Stimulated activated CD8-positive, alpha-beta memory T cell treated with anti-CD3 and anti-CD28 coated beads, Interleukin-7, amount 100 ng/mL, for 1 hour (primary cell): Measurements from ENCODE around the gene PYDC2.

Experiments used
- DNase-seq, 2 donors: peaks; one replicate each; pipeline ENCODE4 v3.0.0-alpha.2; 2020; ENCODE audit warnings: low read depth in 2 of 2

The PYDC2 gene

DNA sequence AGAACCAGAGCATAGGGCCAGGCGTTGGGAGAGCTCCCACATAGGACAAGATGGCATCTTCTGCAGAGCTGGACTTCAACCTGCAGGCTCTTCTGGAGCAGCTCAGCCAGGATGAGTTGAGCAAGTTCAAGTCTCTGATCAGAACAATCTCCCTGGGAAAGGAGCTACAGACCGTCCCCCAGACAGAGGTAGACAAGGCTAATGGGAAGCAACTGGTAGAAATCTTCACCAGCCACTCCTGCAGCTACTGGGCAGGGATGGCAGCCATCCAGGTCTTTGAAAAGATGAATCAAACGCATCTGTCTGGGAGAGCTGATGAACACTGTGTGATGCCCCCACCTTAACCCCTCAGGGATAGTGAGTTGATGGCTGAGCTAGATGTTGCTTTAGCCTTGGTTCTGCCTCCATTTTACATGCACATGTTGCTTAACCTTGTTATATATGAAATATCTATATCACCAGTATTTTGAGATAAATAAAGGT is at the start of gene PYDC2:
PYDC2 (plus strand) TSS at position 51 of the 483 bp plus-strand sequence; CDS start at position 51, 0 bp downstream.
- DNase-seq: no peak

- no peak for DNase-seq
Observed at GRCh38 chr3:191412759-191413158, 48.2 kb upstream of the PYDC2 start.

- DNase-seq: no peak
Observed at GRCh38 chr3:191414286-191414685, 46.7 kb upstream of the PYDC2 start.

GRCh38 chr3:191414732-191415131 is 46.2 kb upstream of the PYDC2 start:
- no peak for DNase-seq

- no peak for DNase-seq
Observed at GRCh38 chr3:191415566-191415965, 45.4 kb upstream of the PYDC2 start.

GRCh38 chr3:191417457-191417729 is 43.6 kb upstream of the PYDC2 start:
- DNase-seq: no peak

DNA sequence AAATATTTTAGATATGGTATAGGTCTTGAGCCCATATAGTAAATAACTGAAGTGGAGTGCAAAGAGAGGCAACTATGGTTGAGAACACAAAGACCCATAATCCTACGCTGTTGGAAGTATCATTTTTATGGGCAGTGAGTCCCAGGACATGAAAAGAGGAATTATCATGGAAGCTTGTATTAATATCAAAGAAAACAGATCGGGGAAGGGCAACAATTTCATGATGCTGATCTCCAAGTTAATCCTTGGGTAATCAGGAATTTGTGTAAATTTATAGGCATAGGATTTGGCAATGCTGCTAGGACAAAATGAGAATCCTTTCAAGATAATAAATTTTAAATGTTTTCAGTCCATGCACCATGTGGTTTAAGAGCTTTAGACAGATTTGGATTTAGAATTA is 40.2 kb upstream of the PYDC2 start:
- no peak for DNase-seq

DNA sequence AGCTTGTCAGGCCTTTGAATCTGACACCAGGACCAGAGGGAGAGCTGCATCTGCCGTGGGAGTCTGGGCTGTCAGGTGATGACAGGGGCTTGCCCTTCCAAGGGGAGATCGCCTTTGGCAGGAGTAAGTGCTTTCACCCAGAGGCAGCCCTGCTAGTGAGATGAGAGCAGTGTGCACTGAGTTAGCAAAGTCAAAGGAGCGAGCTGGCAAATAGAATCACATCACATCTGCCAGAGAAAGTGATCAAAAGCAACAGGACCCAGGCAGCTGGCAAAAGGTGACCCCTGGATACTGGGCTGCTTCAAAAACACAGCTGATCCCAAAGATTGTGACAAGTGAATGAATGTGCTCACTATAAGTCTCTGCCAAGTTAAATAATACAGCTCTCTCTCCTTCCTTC is 36.1 kb upstream of the PYDC2 start:
- DNase-seq: no peak

DNA sequence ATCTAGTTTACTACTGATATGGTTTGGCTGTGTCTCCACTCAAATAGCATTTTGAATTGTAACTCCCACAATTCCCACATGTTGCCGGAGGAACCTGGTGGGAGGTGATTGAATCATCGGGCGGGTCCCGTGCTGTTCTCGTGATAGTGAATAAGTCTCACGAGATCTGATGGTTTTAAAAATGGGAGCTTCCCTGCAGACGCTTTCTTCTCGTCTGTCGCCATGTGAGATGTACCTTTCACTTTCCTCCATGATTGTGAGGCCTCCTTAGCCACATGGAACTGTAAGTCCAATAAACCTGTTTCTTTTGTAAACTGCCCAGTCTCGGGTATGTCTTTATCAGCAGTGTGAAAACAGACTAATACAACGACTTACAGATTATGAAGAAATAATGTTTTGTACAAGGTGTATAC is 35.6 kb upstream of the PYDC2 start:
- DNase-seq: no peak

GRCh38 chr3:191426311-191426710 is 34.7 kb upstream of the PYDC2 start:
- no peak for DNase-seq

- no peak for DNase-seq
Observed at GRCh38 chr3:191428177-191428576, 32.8 kb upstream of the PYDC2 start.

DNA sequence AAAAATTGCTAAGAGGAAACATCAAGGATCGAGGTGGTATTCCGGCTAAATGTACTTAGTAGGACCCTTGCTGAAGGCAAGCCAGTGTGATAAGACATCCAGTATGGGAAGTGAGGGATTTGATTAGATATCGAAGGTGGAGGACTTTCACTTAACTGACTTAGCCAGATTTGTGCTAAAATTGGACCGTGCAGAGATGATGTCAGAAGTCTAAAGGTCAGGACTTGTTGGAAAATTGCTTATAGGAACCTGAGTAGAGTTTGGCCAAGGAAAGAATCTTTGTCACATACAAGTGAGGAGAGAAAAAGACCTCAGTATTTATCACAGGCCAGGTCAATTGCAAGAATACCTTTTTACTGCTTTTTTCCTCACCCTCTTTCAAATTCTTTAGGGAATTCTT is 30.9 kb upstream of the PYDC2 start:
- DNase-seq: no peak

DNA sequence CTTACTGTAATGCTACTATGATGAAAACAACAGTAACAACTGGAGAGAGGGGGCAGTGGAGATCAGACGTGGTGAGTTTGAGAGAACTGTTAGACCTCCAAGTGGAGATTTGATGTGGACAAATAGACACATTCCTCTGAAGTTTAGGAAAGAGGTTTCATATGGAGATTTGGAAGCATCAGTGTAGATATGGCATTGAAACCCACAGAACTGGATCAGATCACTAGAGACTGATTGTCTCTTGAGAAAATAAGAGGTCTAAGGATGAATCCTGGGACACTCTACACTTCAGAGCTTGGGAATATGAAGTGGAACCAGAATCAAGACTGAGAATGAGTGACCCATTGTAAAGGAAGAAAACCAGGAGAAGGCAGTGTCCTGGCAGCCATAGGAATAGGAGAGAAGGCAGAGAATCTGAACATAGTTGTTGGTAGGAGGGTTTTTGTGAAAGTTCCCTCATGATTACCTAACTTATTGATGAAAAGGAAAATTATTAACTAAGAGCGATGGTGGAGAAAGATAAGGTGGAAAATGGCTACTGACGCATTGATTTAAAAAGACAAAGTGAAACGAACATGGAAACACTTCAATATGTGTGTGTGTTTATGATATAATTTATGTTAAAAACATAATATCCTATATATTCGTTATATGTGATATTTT is 29.7 kb upstream of the PYDC2 start:
- no peak for DNase-seq

- DNase-seq: no peak
Observed at GRCh38 chr3:191432162-191432561, 28.8 kb upstream of the PYDC2 start.

- no peak for DNase-seq
Observed at GRCh38 chr3:191434024-191434423, 26.9 kb upstream of the PYDC2 start.

DNA sequence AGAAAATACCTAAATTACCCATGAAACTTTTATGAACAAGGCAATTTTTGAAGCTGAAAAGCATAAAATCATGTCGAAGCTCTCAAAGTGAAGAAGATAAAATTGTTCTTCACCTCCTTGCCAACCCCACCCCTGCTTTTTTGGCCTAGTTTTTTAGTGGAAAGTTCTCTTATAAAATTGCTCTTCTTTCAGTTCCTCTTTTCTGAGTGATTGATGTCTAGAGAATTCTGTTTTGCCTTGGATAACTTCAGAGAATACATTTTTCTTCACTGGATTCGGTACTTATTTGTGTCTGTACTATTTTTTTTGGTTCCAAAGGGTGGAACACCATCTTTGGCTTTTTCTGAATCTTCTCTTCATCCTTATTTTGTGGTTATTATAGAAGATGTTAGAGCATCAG is 25.0 kb upstream of the PYDC2 start:
- DNase-seq: no peak

GRCh38 chr3:191438150-191438814 is 22.7 kb upstream of the PYDC2 start:
- no peak for DNase-seq

DNA sequence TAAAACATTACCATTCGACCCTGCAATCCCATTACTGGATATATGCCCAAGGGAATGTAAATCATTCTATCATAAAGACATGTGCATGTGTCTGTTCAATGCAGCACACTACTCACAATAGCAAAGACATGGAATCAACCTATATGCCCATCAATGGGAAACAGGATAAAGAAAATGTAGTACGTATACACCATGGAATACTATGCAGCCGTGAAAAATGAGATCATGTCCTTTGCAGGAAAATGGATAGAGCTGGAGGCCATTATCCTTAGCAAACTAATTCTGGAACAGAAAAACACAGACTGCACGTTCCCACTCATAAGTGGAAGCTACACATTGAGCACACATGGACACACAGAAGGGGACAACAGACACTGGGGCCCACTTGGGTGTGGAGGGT is 20.4 kb upstream of the PYDC2 start:
- DNase-seq: no peak

DNA sequence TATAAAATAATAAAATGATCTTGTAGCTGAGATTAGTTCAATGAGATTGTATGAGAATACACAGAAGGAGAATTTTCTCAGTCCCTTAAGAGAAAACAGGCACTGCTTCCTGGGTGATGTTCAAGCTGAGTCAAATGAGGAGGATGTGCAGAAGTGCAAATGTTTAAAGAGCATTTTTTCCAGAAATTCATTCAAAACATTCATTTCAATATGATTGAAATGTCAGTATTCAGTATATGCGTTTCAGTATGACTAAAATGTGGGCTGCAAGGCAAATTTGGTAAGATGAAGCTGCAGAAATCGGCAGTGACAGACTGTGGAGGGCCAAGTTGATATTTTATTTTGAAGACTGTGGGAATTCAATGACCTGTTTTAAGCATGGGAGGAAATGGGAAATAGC is 19.3 kb upstream of the PYDC2 start:
- no peak for DNase-seq

DNA sequence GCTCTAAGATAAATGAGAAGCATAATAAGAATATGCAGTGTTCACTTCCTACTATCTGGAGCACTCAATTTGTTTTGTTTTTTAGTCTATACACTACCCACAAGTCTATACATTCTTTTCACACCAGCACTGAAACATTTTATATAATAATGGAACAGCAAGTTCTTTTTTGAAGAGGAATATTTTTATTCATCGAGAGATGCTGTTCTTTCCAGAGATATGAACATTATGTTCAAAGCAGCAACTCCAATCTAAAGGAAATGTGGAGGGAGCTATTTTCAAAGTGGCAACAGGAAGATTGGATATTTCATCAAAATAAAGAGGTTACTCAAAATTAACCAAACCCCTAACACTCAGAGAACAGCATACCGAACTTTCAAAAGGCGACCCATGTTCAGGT is 16.4 kb upstream of the PYDC2 start:
- DNase-seq: no peak

DNA sequence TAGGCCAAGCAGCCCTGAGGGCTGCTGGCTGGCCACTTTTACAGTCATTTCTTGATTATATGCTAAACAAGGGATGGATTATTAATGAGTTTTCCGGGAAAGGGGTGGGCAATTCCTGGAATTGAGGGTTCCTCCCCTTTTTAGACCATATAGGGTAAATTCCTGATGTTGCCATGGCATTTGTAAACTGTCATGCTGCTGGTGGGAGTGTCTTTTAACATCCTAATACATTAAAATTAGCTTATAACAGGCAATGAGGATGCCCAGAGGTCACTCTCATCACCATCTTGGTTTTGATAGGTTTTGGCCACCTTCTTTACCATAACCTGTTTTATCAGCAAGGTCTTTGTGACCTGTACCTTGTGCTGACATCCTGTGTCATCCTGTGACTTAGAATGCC is 11.7 kb upstream of the PYDC2 start:
- no peak for DNase-seq

- no peak for DNase-seq
Observed at GRCh38 chr3:191455257-191455952, 5.6 kb upstream of the PYDC2 start.

- no peak for DNase-seq
Observed at GRCh38 chr3:191460360-191460759, 603 bp upstream of the PYDC2 start.
